ENCODE data around the gene PARP11.

DNA sequence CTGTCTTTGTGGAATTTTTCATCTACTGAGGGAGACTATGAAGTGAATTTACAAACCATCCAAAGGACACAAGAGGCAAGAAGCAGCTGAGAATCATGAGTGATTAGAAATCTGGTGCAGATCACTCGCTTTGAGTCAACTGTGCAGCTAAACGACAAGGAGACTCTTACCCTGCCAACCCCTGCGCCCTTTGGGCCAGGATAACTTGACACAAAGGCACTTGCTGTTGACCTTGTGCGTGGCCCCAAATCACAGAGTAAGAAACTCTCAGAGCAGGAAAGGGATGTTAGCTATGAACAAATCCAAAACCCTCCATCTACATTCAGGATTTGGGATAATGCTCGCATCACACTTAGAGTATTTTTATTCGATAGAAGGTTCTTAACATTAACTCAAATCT is 11.5 kb upstream of the PARP11 start:
- TF ChIP-seq POLR2AphosphoS5 (IDR thresholded peaks at IDR 0.05; ENCODE audit: borderline replicate concordance, low read depth, low read length) (no peak), EZH2 (IDR thresholded peaks at IDR 0.05) (no peak)
